ENCODE results near the gene BDKRB1.

DNA sequence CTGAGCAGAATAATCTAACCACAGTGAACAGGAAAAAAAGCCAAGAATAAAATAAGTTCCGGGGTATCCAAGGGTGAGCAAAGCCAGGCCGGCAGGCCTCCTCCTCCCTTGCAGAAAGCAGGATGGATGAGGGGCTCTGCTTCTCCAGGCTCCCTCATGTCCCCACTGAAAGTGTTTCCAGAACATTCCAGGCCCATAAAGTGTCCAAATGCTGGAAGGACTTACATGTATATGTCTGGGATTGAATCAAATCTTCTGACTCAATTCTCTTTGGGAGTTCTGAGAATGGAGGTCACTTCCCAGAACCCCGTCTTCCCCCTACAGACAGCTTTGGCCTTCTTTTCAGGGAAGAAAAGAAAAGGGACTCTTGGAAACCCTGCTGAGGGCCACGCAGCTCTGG is 25.0 kb upstream of the BDKRB1 start:
- no peak for TF ChIP-seq EZH2 (IDR thresholded peaks at IDR 0.05; ENCODE audit: borderline replicate concordance, low read depth, low read length, severe bottlenecking)
- TF ChIP-seq, protein P1, sequence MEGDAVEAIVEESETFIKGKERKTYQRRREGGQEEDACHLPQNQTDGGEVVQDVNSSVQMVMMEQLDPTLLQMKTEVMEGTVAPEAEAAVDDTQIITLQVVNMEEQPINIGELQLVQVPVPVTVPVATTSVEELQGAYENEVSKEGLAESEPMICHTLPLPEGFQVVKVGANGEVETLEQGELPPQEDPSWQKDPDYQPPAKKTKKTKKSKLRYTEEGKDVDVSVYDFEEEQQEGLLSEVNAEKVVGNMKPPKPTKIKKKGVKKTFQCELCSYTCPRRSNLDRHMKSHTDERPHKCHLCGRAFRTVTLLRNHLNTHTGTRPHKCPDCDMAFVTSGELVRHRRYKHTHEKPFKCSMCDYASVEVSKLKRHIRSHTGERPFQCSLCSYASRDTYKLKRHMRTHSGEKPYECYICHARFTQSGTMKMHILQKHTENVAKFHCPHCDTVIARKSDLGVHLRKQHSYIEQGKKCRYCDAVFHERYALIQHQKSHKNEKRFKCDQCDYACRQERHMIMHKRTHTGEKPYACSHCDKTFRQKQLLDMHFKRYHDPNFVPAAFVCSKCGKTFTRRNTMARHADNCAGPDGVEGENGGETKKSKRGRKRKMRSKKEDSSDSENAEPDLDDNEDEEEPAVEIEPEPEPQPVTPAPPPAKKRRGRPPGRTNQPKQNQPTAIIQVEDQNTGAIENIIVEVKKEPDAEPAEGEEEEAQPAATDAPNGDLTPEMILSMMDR (IDR thresholded peaks at IDR 0.05; ENCODE audit: extremely low read depth in 1 of 2, insufficient read depth in 1 of 2, low read depth in 1 of 2, low read length in 2 of 2), result no peak
- no peak for TF ChIP-seq JUN (IDR thresholded peaks at IDR 0.05; ENCODE audit: borderline replicate concordance, insufficient read depth, insufficient read length, low read depth)
